ENCODE data around the gene MAP3K7CL. TPM values are rescaled to one million over a fixed set of nuclear protein-coding genes. Genes with fewer than 3 reads are reported as not detected.

The MAP3K7CL gene
- total and polyA plus RNA-seq, 2 of the 8 experiments (the other 6 are each of a cell fraction or from before 2014, with no cell fraction given) = not detected

GRCh38 chr21:29219165-29219770 is 88.8 kb downstream of the MAP3K7CL start:
- no peak overlapping the region for H2AK5ac ChIP-seq (ENCODE audit: low read depth, low read length)
- H4K20me1 ChIP-seq (replicated peaks in 1 of 2; ENCODE audit: control insufficient read depth in 1 of 2, insufficient read depth in 2 of 2, low read length in 2 of 2) = no peaks in the 10 kb centered on the region
- H4K5ac ChIP-seq (ENCODE audit: insufficient read length, low read depth, low read length) = no peak overlapping the region
- no peak overlapping the region for H3K27ac ChIP-seq (ENCODE audit: low read depth, low read length)
- no peaks in the 10 kb centered on the region for H3K27me3 ChIP-seq (replicated peaks in 1 of 4; ENCODE audit: control insufficient read depth in 3 of 4, extremely low read depth in 1 of 4, insufficient read depth in 3 of 4, low read length in 3 of 4)
- POLR2A ChIA-PET (ENCODE audit: partially characterized antibody) = no interaction called here
- H3K79me2 ChIP-seq (ENCODE audit: control insufficient read depth in 1 of 2, insufficient read depth in 2 of 2, low read length in 2 of 2) = no peaks in the 10 kb centered on the region
- WGBS, 2 experiments (ENCODE audit: extremely low coverage in 1 of 2, insufficient coverage in 1 of 2, insufficient read length in 1 of 2, insufficient replicate concordance in 2 of 2, low coverage in 1 of 2, low lambda C conversion rate in 2 of 2, missing lambda C conversion rate in 1 of 2) = 90% methylated on average over 8 of the region's 8 CpGs; no CpG with 5 or more reads in 1 of the 2 experiments
- H2BK5ac ChIP-seq (ENCODE audit: low read depth, low read length) = no peak overlapping the region; the same call in 1 of the 2 replicates
- H3K18ac ChIP-seq (ENCODE audit: extremely low read depth, low read length) = no peak overlapping the region
- TF ChIP-seq NRF1 (IDR thresholded peaks at IDR 0.05; ENCODE audit: low read depth, low read length) = no peak
- no peak for TF ChIP-seq HDAC6 (IDR thresholded peaks at IDR 0.05; ENCODE audit: low read depth, low read length)
- TF ChIP-seq JUN (IDR thresholded peaks at IDR 0.05; ENCODE audit: low read depth, low read length) = no peak
- no peak for TF ChIP-seq RXRA (IDR thresholded peaks at IDR 0.05; ENCODE audit: insufficient read depth, low read depth, low read length)
- no peak for TF ChIP-seq CTBP2 (IDR thresholded peaks at IDR 0.05; ENCODE audit: borderline replicate concordance, insufficient read depth, insufficient read length, low read length)
- TF ChIP-seq CHD1 (IDR thresholded peaks at IDR 0.05; ENCODE audit: low read depth, low read length) = no peak
- TF ChIP-seq EP300 (IDR thresholded peaks at IDR 0.05; ENCODE audit: borderline replicate concordance in 1 of 2, low read depth in 2 of 2, low read length in 2 of 2) = no peak
- TF ChIP-seq CREB1 (IDR thresholded peaks at IDR 0.05) = no peak
- no peak for TF ChIP-seq POU5F1 (IDR thresholded peaks at IDR 0.05; ENCODE audit: low read depth, low read length)
- no peak overlapping the region for H2BK12ac ChIP-seq (ENCODE audit: low read depth, low read length)
- no peaks in the 10 kb centered on the region for H3K9me3 ChIP-seq (ENCODE audit: insufficient read depth in 2 of 2, low read depth in 1 of 2, low read length in 1 of 2)
- no peak overlapping the region for H2BK15ac ChIP-seq (ENCODE audit: low read length)
- H3K14ac ChIP-seq (ENCODE audit: insufficient read length) = no peak overlapping the region
- no peaks in the 10 kb centered on the region for H3K36me3 ChIP-seq (ENCODE audit: control insufficient read depth in 2 of 4, insufficient read depth in 4 of 4, low read length in 3 of 4)
- H3K9ac ChIP-seq (replicated peaks in 1 of 4; ENCODE audit: extremely low read depth in 1 of 4, low read depth in 3 of 4, low read length in 3 of 4) = no peak overlapping the region
- no peak overlapping the region for H3K4me2 ChIP-seq (ENCODE audit: insufficient read depth in 1 of 2, low read depth in 2 of 2, low read length in 2 of 2)
- H3K4me1 ChIP-seq (replicated peaks in 1 of 4; ENCODE audit: control insufficient read depth in 3 of 4, insufficient read depth in 4 of 4, low read length in 3 of 4) = no peaks in the 10 kb centered on the region
- H3K79me1 ChIP-seq (ENCODE audit: low read depth, low read length) = no peaks in the 10 kb centered on the region
- H4K91ac ChIP-seq (replicated peaks; ENCODE audit: insufficient read length, low read length) = no peak overlapping the region
- DNase-seq (ENCODE audit: low read depth in 1 of 2, low spot score in 2 of 2) (no peak), FAIRE-seq (no peak)
- H3K56ac ChIP-seq (replicated peaks; ENCODE audit: insufficient read length, low read depth, low read length) = no peak overlapping the region
- no peak overlapping the region for H3K23ac ChIP-seq (ENCODE audit: insufficient read length)
- H3K4ac ChIP-seq (replicated peaks; ENCODE audit: insufficient read length, low read depth, low read length) = no peak overlapping the region
- no peak overlapping the region for H2BK120ac ChIP-seq (replicated peaks; ENCODE audit: low read depth, low read length)
- CTCF ChIA-PET (ENCODE audit: partially characterized antibody) = no interaction called here
- H3K4me3 ChIP-seq (ENCODE audit: extremely low read depth in 1 of 4, insufficient read depth in 2 of 4, low read depth in 3 of 4, low read length in 4 of 4) = no peak overlapping the region
- H2AFZ ChIP-seq (ENCODE audit: low read length) = 0 out of 2 replicates have a peak overlapping the region, but pooled peaks have one; percentile 63
- no peaks in the 10 kb centered on the region; the same call in 1 of the 2 replicates for H3K23me2 ChIP-seq (ENCODE audit: low read depth, low read length)
- H2BK20ac ChIP-seq (ENCODE audit: low read length) = no peak overlapping the region
- H4K8ac ChIP-seq (ENCODE audit: extremely low read depth, insufficient read depth, low read length) = no peak overlapping the region
